ENCODE data around the gene CDC42SE1.

- TF ChIP-seq, protein P1, sequence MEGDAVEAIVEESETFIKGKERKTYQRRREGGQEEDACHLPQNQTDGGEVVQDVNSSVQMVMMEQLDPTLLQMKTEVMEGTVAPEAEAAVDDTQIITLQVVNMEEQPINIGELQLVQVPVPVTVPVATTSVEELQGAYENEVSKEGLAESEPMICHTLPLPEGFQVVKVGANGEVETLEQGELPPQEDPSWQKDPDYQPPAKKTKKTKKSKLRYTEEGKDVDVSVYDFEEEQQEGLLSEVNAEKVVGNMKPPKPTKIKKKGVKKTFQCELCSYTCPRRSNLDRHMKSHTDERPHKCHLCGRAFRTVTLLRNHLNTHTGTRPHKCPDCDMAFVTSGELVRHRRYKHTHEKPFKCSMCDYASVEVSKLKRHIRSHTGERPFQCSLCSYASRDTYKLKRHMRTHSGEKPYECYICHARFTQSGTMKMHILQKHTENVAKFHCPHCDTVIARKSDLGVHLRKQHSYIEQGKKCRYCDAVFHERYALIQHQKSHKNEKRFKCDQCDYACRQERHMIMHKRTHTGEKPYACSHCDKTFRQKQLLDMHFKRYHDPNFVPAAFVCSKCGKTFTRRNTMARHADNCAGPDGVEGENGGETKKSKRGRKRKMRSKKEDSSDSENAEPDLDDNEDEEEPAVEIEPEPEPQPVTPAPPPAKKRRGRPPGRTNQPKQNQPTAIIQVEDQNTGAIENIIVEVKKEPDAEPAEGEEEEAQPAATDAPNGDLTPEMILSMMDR (IDR thresholded peaks at IDR 0.05 in 4 of 5, conservative IDR thresholded peaks at IDR 0.05 in 1 of 5): no peak
- no peak for TF ChIP-seq POLR2A (IDR thresholded peaks at IDR 0.05)
Observed at GRCh38 chr1:151026460-151026859, 33.0 kb downstream of the CDC42SE1 start.
